Neural progenitor cell (in vitro differentiated cells): ENCODE results near the gene ADAMTSL2. TPM values are rescaled to one million over a fixed set of nuclear protein-coding genes. Genes with fewer than 3 reads are reported as not detected.

Experiments used
- DNase-seq: peaks from one replicate; pipeline ENCODE4 v3.0.0-alpha.2; 2016; ENCODE audit warnings: low spot score
- H2AFZ ChIP-seq: fragments of 200-600 bp; sonication (generic); replicated peaks from 2 replicates; pipeline ENCODE4 v1.6.1; 2016; ENCODE audit warnings: antibody characterized with exemption
- H3F3A ChIP-seq: fragments of 200-600 bp; sonication (generic); 2 replicates; pipeline ENCODE4 v1.6.1; 2016; ENCODE audit warnings: antibody characterized with exemption, low read depth
- H3K27ac ChIP-seq: fragments of 200-600 bp; sonication (generic); 2 replicates; pipeline ENCODE4 v1.5.1; 2016; ENCODE audit warnings: mild to moderate bottlenecking
- H3K27me3 ChIP-seq: fragments of 200-600 bp; sonication (generic); 2 replicates; pipeline ENCODE4 v1.6.1; 2016; ENCODE audit warnings: mild to moderate bottlenecking, moderate library complexity
- H3K36me3 ChIP-seq: fragments of 200-600 bp; sonication (generic); 2 replicates; pipeline ENCODE4 v1.5.1; 2016
- H3K4me1 ChIP-seq: fragments of 200-600 bp; sonication (generic); 2 replicates; pipeline ENCODE4 v1.6.1; 2016; ENCODE audit warnings: mixed run types
- H3K4me2 ChIP-seq: fragments of 200-600 bp; sonication (generic); 2 replicates; pipeline ENCODE4 v1.6.1; 2016
- H3K4me3 ChIP-seq: fragments of 200-600 bp; sonication (generic); 2 replicates; pipeline ENCODE4 v1.5.1; 2016
- H3K79me2 ChIP-seq: fragments of 200-600 bp; sonication (generic); 2 replicates; pipeline ENCODE4 v1.6.1; 2016; ENCODE audit warnings: low read depth
- H3K9ac ChIP-seq: fragments of 200-600 bp; sonication (generic); 2 replicates; pipeline ENCODE4 v1.6.1; 2016
- H3K9me3 ChIP-seq: fragments of 200-600 bp; sonication (generic); 2 replicates; pipeline ENCODE4 v1.5.1; 2016; ENCODE audit warnings: low read depth
- H4K20me1 ChIP-seq: fragments of 200-600 bp; sonication (generic); 2 replicates; pipeline ENCODE4 v1.6.1; 2016; ENCODE audit warnings: low read depth
- H3K27ac Mint-ChIP-seq: 3 replicates; pipeline ENCODE4 v1.8.0; 2021; ENCODE audit warnings: mixed read lengths
- H3K27me3 Mint-ChIP-seq: 2 replicates; pipeline ENCODE4 v1.8.0; 2022; ENCODE audit warnings: low read depth, mild to moderate bottlenecking, inconsistent platforms, moderate library complexity, mixed read lengths; ENCODE audit not compliant: insufficient read depth
- H3K36me3 Mint-ChIP-seq: 3 replicates; pipeline ENCODE4 v1.8.0; 2021; ENCODE audit warnings: mixed read lengths
- H3K4me1 Mint-ChIP-seq: 3 replicates; pipeline ENCODE4 v1.8.0; 2021; ENCODE audit warnings: mixed read lengths
- H3K4me3 Mint-ChIP-seq: 3 replicates; pipeline ENCODE4 v1.8.0; 2021; ENCODE audit warnings: mild to moderate bottlenecking, moderate library complexity, mixed read lengths
- H3K9me3 Mint-ChIP-seq: 3 replicates; pipeline ENCODE4 v1.8.0; 2020; ENCODE audit warnings: mixed read lengths
- CTCF ChIP-seq: fragments of 200-600 bp; sonication (generic); IDR thresholded peaks from 2 replicates; pipeline ENCODE4 v1.5.1; 2017; ENCODE audit warnings: antibody characterized with exemption, mild to moderate bottlenecking
- EZH2 ChIP-seq: fragments of 200-600 bp; sonication (generic); IDR thresholded peaks from 2 replicates; pipeline ENCODE4 v1.6.1; 2017; ENCODE audit warnings: antibody characterized with exemption, mild to moderate bottlenecking, moderate library complexity
- EZH2phosphoT487 ChIP-seq: fragments of 200-600 bp; sonication (generic); IDR thresholded peaks from 2 replicates; pipeline ENCODE4 v1.6.1; 2017; ENCODE audit warnings: antibody characterized with exemption
- total RNA-seq: library from RNA; depleted of rRNA; stranded (reverse); fragments of >200 nt; gene quantifications from 2 replicates; pipeline ENCODE4 v1.2.3, GENCODE V29; 2015; ENCODE audit warnings: low replicate concordance

ADAMTSL2 gene
- total RNA-seq, 1 donor from 2014 or later = 0.30 TPM

- H3K27ac Mint-ChIP-seq = no peak overlapping the region
These were observed 18.1 kb upstream of the ADAMTSL2 start for GRCh38 chr9:133516256-133516960.

GRCh38 chr9:133516961-133517350 lies 17.5 kb upstream of the ADAMTSL2 start:
- H3K27ac ChIP-seq = no peak overlapping the region
- no peak overlapping the region for H3K4me2 ChIP-seq
- Mint-ChIP-seq H3K27me3 (peaks cover 8% of the 10 kb centered on the region), H3K9me3 (no peaks in the 10 kb centered on the region), H3K27ac (no peak overlapping the region), H3K4me1 (peaks cover 19% of the 10 kb centered on the region), H3K36me3 (no peaks in the 10 kb centered on the region), H3K4me3 (no peak overlapping the region)
- H3K9me3 ChIP-seq = no peaks in the 10 kb centered on the region
- no peak overlapping the region for H2AFZ ChIP-seq
- no peak overlapping the region for H3K9ac ChIP-seq
- no peak for TF ChIP-seq EZH2phosphoT487
- no peak for TF ChIP-seq CTCF
- TF ChIP-seq EZH2 = no peak
- no peaks in the 10 kb centered on the region for H3K79me2 ChIP-seq
- no peaks in the 10 kb centered on the region for H3K4me1 ChIP-seq
- peaks cover 5% of the 10 kb centered on the region for H3F3A ChIP-seq
- no peaks in the 10 kb centered on the region for H4K20me1 ChIP-seq
- DNase-seq = no peak
- no peaks in the 10 kb centered on the region for H3K36me3 ChIP-seq
- no peak overlapping the region for H3K4me3 ChIP-seq
- no peaks in the 10 kb centered on the region for H3K27me3 ChIP-seq

More at GRCh38 chr9:133516256-133516960, 18.1 kb upstream of the ADAMTSL2 start:
- peaks cover 8% of the 10 kb centered on the region for H3K27me3 Mint-ChIP-seq
- H3K27ac ChIP-seq = no peak overlapping the region
- H3K4me1 Mint-ChIP-seq = peaks cover 17% of the 10 kb centered on the region
- H3K4me1 ChIP-seq = no peaks in the 10 kb centered on the region
- H3K79me2 ChIP-seq = no peaks in the 10 kb centered on the region
- H3K4me2 ChIP-seq = no peak overlapping the region
- no peak overlapping the region for H3K4me3 ChIP-seq
- no peaks in the 10 kb centered on the region for H3K9me3 Mint-ChIP-seq
- DNase-seq = no peak
- H3K36me3 ChIP-seq = no peaks in the 10 kb centered on the region
- H3K27me3 ChIP-seq = no peaks in the 10 kb centered on the region
- H3K36me3 Mint-ChIP-seq = no peaks in the 10 kb centered on the region
- no peak overlapping the region for H3K9ac ChIP-seq
- H4K20me1 ChIP-seq = no peaks in the 10 kb centered on the region
- H3K4me3 Mint-ChIP-seq = no peak overlapping the region
- H3F3A ChIP-seq = peaks cover 11% of the 10 kb centered on the region
- no peaks in the 10 kb centered on the region for H3K9me3 ChIP-seq
- TF ChIP-seq EZH2 (no peak), CTCF (no peak)
- H2AFZ ChIP-seq = no peak overlapping the region

- no peak overlapping the region for H3K9ac ChIP-seq
- no peaks in the 10 kb centered on the region for H4K20me1 ChIP-seq
- TF ChIP-seq EZH2 (no peak), EZH2phosphoT487 (no peak)
- H3K79me2 ChIP-seq = no peaks in the 10 kb centered on the region
- no peaks in the 10 kb centered on the region for H3K36me3 ChIP-seq
- no peak overlapping the region for H3K27ac Mint-ChIP-seq
- no peaks in the 10 kb centered on the region for H3K9me3 Mint-ChIP-seq
- H3K9me3 ChIP-seq = no peaks in the 10 kb centered on the region
- no peak overlapping the region for H2AFZ ChIP-seq
- no peak for DNase-seq
- H3K27ac ChIP-seq = no peak overlapping the region
- no peaks in the 10 kb centered on the region for H3K36me3 Mint-ChIP-seq
- H3K4me1 Mint-ChIP-seq = peaks cover 19% of the 10 kb centered on the region
- no peak overlapping the region for H3K4me3 ChIP-seq
- H3K27me3 Mint-ChIP-seq = peaks cover 8% of the 10 kb centered on the region
- no peaks in the 10 kb centered on the region for H3K27me3 ChIP-seq
- H3K4me2 ChIP-seq = no peak overlapping the region
- no peak overlapping the region for H3K4me3 Mint-ChIP-seq
- no peaks in the 10 kb centered on the region for H3K4me1 ChIP-seq
- H3F3A ChIP-seq = no peaks in the 10 kb centered on the region
These were observed 16.8 kb upstream of the ADAMTSL2 start for GRCh38 chr9:133517711-133518110.

GRCh38 chr9:133518200-133518599 lies 16.3 kb upstream of the ADAMTSL2 start:
- no peak for TF ChIP-seq CTCF
- TF ChIP-seq EZH2phosphoT487 = no peak
- no peak for TF ChIP-seq EZH2
- Histone ChIP-seq H3K27ac (no peak overlapping the region), H3K9ac (no peak overlapping the region), H4K20me1 (no peaks in the 10 kb centered on the region), H3K79me2 (no peaks in the 10 kb centered on the region), H2AFZ (no peak overlapping the region), H3F3A (no peaks in the 10 kb centered on the region), H3K9me3 (no peaks in the 10 kb centered on the region), H3K4me3 (no peak overlapping the region), H3K4me2 (no peak overlapping the region), H3K27me3 (no peaks in the 10 kb centered on the region), H3K4me1 (no peaks in the 10 kb centered on the region), H3K36me3 (no peaks in the 10 kb centered on the region)
- Mint-ChIP-seq H3K27me3 (peaks cover 9% of the 10 kb centered on the region), H3K4me1 (peaks cover 20% of the 10 kb centered on the region), H3K4me3 (no peak overlapping the region), H3K27ac (peak overlapping the region; percentile 30), H3K9me3 (no peaks in the 10 kb centered on the region), H3K36me3 (no peaks in the 10 kb centered on the region)
- no peak for DNase-seq
